ENCODE data around the gene AUNIP. TPM values are rescaled to one million over a fixed set of nuclear protein-coding genes. Genes with fewer than 3 reads are reported as not detected.

The AUNIP gene
- total RNA-seq: 2.0 and 5.2 TPM in 2 replicates

GRCh38 chr1:25858906-25859789 lies at the start of gene AUNIP:
AUNIP (minus strand) TSS chr1:25859457; CDS start chr1:25859357, 100 bp downstream.
- DNase-seq: peak; percentile 90

- DNase-seq: no peak
These were observed 49.8 kb upstream of the AUNIP start for GRCh38 chr1:25909040-25909439.

- DNase-seq: no peak
These were observed 48.9 kb upstream of the AUNIP start for GRCh38 chr1:25908161-25908560.

GRCh38 chr1:25907601-25908000 lies 48.3 kb upstream of the AUNIP start:
- DNase-seq: no peak

- DNase-seq: peak; percentile 9
These were observed 47.5 kb upstream of the AUNIP start for GRCh38 chr1:25906644-25907300.

- peak; percentile 96 for DNase-seq
These were observed 46.7 kb upstream of the AUNIP start, which contains the start of gene STMN1 for GRCh38 chr1:25905680-25906643. STMN1 (minus strand) TSS chr1:25906419; CDS start chr1:25904676, 1,743 bp downstream.

GRCh38 chr1:25904943-25905679 lies 45.9 kb upstream of the AUNIP start:
- peak; percentile 95 for DNase-seq

- DNase-seq: no peak
These were observed 44.7 kb upstream of the AUNIP start for GRCh38 chr1:25903986-25904385.

- no peak for DNase-seq
These were observed 43.2 kb upstream of the AUNIP start for GRCh38 chr1:25902462-25902861.

- DNase-seq: no peak
These were observed 41.0 kb upstream of the AUNIP start for GRCh38 chr1:25900219-25900618.

GRCh38 chr1:25899792-25900191 lies 40.5 kb upstream of the AUNIP start:
- DNase-seq: no peak

- no peak for DNase-seq
These were observed 39.2 kb upstream of the AUNIP start for GRCh38 chr1:25898223-25899015.

- no peak for DNase-seq
These were observed 38.5 kb upstream of the AUNIP start for GRCh38 chr1:25897754-25898153.

GRCh38 chr1:25896266-25896665 lies 37.0 kb upstream of the AUNIP start:
- peak; percentile 48 for DNase-seq

GRCh38 chr1:25895365-25895990 lies 36.2 kb upstream of the AUNIP start:
- DNase-seq: peak; percentile 96

- no peak for DNase-seq
These were observed 33.9 kb upstream of the AUNIP start for GRCh38 chr1:25893116-25893515.

GRCh38 chr1:25891606-25892005 lies 32.3 kb upstream of the AUNIP start:
- DNase-seq: no peak

- no peak for DNase-seq
These were observed 31.2 kb upstream of the AUNIP start for GRCh38 chr1:25890239-25891034.

GRCh38 chr1:25889470-25889869 lies 30.2 kb upstream of the AUNIP start:
- DNase-seq: no peak
